UCSD-AML1 (cell line): Measurements from ENCODE around the gene NEDD4L.

Experiments used
- DNase-seq: peaks from one replicate; lab custom pipeline; 2025; ENCODE audit not compliant: unreplicated experiment; lab: John Stamatoyannopoulos, UW

NEDD4L gene

DNA sequence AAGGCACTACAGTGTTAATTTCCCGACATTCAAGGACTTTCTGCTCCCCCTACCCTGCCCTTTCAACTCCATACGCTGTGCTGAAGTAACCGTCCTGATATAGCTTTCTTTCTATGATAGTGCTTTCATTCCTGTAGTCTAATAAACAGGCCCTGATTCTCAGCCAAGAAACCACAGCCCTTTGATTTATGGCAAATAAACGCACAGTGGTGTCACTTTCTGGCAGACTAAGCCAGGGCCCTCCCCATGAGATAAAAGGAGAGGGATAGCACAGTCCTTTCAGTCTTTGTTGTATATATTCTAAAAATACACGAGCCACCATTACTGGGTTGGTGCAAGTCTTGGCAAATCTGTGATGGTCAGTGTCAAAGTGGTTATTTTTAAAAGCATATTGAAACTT lies 293.7 kb downstream of the NEDD4L start:
- DNase-seq = no peak

DNA sequence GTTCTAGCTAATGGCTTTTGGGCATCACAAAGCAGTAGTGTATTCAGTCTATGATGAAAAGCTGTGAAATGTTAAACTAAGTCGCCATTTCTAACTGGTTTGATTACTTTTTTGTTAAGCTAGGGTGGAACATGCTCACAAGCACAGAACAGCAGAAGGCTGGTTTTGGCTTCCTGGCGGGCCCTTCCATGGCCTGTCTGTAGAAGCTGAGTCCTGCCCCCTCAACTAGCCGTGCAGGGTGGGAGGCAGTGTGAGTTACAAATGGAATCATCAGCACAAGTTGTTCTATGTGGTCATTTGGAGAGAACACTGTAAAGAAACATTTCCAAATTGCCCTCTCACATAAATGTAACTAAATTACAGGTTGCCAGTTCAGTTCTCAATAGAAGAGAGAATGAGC lies 294.1 kb downstream of the NEDD4L start:
- DNase-seq = no peak

DNA sequence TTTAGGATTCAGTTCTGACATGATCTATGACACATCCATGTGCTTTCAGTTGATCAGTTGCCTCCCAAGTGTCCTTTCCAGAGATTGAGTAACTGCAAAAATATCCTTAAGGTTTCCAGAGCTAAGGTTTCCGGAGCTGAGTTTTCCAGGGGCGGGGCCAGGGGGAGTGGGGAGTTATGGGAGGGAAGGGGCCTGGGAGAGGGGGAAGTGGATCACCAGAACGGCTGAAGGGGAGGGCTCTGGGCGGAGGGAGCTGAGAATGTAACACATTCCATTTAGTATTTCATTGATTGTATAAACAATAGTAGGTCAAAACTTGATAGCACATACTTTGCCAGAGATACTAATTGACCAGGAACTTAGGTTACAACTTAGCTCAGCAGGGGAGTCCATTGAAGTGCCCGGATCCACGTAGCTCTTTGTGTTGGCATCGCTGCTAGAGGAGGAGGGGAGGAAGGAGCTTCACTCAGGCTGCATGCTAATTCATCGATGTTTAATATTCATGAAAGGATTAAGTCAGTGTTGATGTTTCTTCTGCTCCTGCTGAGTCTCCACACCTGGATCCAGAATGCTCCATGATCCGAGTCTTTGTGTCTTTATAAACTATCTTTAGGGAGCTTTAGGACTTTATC lies 295.1 kb downstream of the NEDD4L start:
- no peak for DNase-seq

DNA sequence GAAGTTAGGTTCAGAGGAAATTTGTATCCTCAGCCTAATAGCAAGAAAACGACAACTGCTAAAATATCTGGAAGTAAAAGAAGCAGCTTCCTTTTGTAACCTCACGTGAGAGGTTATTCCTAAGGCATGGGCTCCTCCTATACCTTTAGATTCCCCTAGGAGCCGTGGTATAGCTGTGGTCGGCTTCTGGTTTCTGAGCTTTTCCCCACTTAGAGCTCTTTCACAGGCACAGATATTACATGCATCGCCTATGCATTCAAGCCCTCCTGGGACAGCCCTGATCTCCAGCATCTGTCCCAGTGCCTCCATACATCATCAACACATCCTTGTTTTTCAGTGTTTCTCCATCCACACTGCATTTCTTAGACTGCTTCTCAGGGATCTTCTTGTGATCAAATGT lies 295.9 kb downstream of the NEDD4L start:
- no peak for DNase-seq

DNA sequence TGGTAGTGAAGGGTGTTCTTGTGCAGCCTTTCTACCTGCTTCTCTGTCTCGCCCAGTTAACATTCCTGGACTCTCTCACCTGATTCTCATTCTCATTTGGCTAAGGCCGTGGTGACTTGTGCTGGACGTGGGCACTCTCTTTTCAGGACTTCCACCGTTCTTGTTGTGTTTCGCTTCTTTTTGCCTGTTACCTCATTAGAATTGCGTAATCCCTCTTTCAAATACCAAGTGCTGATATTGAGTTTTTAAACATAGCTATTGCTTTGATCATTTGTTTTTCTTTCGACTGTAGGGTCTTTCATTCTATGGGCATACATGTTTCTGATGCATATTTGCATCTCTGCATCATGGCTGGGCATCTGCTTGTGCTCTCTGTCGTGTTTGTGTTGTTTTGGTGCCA lies 297.9 kb downstream of the NEDD4L start:
- no peak for DNase-seq

DNA sequence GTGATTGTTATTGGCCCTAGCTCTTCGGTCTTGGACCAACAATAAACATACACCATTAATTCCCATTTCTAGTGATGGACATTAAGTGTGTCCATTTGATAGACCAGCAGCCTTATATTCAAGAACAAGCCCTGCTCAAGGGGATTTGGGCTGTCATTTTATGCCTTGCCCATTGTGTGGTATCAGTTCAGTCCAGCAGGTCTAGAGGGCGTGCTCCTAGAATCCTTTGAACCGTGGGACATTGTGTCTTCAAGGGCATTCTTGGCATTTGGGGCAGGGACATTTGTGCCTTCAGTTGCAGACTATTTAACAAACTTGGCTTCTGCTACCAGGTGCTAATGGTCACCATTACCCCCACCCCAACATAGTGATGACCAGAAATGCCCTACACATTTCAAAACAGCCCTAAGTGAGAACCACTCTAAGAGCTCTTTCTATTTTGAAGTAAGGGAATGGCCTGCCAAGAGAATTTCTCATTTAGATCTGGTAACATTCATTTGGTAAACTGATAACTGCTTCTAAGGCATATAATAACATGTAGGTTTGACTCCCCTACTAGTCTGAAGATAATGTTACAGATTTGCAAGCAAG lies 300.1 kb downstream of the NEDD4L start:
- DNase-seq = no peak

DNA sequence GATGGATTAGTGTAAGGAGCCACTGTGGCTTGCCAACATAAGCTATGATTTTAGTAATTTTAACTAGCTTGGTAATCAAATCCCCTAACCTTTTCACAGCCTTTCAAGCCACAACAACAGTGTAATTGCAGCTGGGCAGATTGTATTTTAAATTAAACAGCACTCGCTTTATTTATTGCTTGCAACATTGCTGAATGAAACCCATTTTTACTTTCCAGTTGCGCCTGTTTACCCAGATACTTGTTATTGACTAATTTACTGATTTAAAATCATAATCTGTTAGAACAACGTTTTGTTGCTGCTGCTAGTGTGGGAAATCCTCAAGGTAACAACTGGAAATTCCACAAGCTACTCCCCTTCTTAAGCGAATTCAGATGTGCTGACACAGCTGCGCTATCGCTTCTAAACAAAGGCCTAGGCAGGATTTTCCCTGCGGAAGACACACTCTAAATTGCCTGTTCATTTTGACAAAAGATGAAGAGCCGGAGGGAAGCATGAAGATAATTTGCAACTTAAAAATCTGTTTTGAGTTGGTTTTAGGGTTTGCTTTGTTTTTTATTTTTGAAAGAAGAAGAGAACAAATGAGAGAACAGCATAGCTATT lies 300.9 kb downstream of the NEDD4L start:
- no peak for DNase-seq

DNA sequence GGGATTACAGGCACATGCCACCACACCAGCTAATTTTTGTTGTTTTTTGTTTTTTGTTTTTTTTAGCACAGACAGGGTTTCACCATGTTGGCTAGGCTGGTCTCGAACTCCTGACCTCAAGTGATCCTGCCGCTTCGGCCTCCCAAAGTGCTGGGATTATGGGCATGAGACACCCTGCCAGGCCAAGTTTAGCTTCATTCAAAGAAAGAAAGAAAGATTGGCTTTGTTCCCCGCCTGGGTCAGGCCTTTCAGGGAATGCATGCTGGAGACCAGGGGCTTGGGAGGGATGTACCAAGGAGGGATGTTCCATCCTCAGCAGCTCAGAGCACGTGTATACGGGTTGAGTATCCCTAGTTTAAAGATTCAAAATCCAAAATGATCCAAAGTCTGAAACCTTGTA lies 301.8 kb downstream of the NEDD4L start:
- DNase-seq = no peak

DNA sequence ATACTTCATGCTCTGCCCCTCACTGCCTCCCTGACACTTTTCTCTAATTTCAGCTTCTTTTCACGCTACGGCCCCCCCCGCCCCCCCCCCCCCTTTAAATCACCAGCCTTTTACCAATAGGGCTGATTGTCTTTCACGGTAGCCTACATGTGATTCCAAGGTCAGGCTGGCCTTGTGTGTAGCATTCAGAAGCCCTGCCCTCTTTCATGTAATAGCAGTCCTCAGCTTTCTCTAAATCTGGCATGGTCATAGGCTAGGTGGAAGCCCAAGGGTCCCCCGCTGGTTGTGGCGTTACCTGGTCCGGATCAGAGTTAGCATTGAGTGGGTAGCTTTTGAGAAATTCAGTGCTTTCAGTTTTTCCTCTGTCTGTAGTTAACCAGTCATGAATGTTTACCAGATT lies 303.1 kb downstream of the NEDD4L start:
- no peak for DNase-seq

DNA sequence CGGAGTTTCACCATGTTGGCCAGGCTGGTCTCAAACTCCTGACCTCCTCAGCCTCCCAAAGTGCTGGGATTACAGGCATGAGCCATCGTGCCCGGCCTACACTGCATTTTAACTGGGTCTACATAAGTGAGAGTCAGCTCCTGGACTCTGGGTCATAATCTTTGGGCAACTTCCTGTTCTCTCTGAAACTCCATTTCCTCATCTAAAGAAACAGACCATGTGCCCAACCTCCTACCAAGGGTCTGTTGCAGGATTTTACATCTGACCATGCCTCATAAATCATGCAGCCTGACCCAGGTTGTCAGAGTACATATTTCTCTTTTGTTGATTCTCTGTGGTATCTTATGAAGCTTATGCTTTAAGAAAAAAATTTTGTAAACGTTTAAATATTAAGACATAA lies 304.5 kb downstream of the NEDD4L start:
- no peak for DNase-seq

DNA sequence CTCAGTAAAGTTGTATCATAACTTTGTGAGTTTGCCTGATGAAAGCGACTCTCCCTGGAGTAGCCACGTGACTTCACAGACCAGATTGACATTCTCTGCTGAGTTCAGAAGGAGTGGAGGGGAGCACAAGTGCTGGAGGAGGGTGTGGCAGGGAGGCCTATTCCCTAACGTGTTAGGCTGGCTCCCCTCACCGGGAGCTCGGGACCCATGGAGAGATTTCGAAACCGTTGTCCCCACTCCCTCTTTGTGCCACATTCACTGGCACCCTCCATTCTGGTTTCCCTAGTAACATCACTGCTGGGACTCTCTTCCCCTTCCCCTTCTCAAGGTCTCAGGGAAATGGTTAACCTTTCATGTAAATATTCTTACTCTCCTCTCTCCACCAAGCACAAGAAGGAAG lies 304.9 kb downstream of the NEDD4L start:
- DNase-seq = no peak

DNA sequence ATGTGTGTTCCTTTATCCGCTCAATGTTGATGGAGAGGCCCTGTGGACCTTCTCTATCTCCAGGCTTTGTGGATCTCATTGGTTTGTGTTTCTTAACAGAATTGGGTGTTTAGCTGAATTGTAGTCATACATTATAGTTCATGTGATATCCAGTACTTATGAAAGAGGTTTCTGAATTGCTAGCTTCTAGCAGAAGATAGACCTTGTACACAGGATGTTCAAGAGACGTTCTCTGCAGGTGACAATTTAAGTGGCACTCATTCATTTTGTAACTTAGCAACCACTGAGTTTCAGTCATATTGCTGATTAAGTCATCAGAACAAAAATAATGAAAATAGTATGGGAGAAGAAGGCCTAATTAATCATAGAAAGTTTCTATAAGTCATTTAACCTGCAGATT lies 305.6 kb downstream of the NEDD4L start:
- no peak for DNase-seq

DNA sequence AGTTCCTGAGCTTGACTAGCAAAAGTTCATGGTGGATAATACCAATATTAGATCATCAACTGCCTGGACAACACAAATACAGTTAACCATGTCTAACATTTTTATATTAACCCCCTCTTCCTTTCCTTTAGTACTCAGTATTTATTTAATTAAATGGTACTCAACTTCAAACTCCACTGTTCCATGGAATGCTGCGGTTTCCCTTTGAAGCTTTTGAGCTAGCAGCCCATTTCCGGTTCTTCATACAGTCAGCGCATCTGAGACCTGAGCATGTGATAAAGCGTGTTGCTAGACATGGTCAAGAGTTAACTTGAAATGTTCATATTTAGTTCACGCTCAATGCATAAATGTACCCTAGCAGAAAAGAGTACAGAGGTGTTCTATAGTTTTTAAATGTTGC lies 306.5 kb downstream of the NEDD4L start:
- DNase-seq = no peak

DNA sequence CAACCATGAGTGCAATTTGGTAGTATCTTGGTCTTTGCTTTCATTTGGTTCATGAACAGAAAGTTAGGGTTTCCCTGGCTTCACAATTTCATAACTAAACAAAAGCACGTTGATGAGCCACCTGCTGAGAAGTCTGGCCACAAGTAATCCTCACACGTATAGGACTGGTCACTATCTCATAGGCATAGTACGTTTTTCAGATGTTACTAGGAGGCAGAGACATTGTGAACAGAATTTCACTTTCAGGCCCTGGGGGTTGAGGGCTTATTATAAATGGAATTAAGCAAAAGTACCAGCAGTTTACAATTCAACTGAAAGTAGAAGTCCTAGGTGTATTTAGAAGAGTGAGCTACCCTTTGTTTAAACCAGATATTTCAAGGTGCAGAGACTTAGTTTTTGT lies 307.8 kb downstream of the NEDD4L start:
- no peak for DNase-seq

DNA sequence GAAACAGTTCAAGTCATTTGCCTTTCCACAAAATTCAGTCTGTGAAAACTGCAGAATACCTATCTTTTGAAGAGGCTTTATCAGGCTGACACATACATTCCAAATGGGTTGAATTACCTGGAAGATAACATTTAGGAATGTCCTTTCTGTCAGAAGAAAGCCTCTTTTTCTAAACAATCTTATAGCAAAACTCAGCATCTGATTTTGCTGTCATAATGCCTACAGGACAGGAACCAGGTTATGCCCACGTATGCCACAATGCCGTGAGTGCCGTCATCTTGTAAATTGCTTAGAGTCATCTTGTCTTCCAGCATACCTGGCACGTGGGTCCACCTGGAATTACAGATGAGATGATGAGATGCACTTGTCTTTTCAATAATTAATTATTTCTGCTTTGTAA lies 309.6 kb downstream of the NEDD4L start:
- DNase-seq = no peak

DNA sequence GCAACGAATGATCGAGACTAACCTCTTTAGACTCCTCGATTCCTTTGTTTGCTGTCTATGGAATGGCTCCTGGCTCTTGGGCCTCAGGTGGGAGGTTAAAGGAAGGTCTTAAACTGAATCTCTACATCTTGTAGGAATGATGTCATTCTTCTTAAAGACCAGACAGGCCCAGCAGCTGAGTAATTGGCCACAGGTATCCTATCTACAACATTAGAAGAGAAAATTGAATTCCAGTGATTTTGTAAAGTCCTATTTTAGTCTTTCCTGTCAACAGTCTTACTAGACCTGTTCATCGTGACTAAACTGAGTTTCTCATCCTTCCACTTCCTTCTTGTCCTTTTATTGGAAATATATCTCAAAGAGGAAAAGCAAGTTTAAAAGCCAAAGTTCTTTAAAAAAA lies 310.0 kb downstream of the NEDD4L start:
- no peak for DNase-seq

DNA sequence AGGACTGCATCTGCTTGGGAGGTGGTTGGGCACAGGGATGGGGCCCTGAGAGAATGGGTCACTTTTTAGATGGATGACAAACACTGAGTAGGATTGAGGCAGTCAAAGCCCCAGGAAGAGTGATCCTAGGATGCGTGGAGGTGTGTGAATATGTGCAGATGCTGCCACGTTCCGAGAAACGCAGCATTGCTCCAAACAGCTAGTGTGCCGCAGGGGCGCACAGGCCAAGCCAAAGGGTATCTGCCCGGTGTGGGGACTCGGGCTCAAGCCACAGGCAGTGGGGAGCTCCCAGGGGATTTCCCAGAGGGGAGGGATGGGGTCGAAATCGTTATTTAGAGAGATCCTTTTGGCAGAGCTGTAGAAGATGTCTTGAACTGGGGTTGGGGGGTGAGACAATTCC lies 310.8 kb downstream of the NEDD4L start:
- DNase-seq = no peak

DNA sequence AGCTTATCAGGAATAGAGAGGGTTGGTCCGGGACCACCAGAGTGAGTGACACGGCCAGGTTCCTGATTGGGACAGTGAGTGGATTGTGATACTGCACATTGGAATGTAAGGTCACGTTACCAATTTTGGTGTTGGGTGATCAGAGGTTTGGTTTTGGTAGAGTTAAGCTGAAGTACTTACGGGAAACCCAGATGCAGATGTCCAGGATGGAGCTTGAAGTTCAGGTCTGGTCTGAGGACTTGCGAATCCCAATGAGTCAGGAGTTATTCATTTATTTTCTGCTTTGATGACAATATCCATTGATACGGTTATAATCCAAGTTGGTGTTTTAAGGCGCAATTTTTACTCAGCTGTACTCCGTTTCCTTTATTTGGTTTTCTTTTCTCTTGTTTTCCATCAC lies 311.2 kb downstream of the NEDD4L start:
- no peak for DNase-seq

DNA sequence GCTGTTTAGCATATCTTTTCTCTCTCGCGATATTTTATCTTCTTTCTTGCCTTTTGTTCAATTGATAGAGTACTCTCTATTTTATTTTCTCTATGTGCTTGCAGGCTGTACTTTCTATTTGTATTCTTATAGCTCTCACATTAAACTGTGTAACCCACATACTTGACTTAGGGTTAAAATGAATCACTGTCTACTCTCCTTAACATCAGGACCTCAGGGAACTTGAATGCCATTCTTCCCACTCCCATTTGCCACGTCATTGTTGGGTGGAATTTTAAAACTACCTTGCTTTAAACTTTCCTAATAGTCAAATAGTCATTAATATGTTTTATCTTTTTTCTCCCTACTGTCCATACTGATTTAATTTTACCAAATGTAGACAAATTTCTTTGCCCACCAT lies 315.2 kb downstream of the NEDD4L start:
- DNase-seq = no peak

DNA sequence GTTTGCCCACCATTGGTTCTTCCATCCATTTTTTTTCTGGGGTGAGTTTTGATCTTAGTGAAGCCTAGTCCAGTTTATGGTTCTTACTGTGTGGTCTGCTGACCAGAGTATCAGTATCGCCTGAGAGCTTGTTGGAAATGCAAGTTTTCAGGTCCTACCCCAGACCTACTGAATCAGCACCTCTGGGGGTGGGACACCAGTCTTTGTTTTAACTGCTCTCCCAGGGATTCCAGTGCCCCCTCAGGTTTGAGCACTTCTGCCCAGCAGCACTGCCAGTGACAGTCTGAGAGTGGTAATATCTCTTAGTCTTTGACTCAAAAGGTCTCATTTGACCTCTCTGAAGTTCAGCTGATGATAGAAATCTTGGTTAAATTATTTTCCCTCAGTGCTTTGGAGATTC lies 315.6 kb downstream of the NEDD4L start:
- DNase-seq = no peak

DNA sequence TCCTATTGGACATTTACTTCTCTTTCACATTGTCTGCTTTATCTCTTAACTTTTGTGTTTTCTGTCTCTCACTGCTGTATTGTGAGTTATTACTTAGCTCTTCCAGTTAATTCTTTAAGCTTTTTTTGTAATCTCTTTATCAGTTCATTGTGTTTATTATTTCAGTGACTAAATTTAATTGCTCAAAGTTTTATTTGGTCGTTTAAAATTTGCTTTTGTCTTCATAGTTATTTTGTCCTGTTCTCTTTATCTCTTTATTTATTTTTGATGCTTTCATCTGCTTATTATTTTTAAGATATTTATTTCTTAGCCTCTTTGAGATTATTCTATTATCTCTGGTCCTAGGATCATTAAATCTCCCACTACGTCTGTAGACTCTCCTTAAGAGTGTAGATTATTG lies 316.3 kb downstream of the NEDD4L start:
- DNase-seq = no peak

DNA sequence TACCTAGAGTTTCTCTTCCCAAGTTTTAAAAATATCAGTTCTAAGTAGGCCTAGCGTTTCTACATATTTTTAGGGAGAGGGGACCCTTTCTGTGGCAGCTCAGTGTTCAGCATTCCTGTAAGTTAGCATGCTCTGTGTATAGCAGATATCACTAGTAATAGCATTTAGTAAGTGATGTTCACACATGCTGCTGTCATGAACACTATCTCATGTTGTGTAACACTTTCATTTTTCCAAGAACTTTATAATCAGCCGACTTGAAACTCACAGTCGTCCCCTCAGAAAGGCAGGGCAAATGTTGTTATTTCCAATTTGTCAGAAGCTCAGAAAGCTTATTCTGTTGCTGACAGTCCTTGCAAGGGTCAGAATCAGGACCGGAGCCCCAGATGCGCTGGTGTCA lies 317.2 kb downstream of the NEDD4L start:
- DNase-seq = no peak

DNA sequence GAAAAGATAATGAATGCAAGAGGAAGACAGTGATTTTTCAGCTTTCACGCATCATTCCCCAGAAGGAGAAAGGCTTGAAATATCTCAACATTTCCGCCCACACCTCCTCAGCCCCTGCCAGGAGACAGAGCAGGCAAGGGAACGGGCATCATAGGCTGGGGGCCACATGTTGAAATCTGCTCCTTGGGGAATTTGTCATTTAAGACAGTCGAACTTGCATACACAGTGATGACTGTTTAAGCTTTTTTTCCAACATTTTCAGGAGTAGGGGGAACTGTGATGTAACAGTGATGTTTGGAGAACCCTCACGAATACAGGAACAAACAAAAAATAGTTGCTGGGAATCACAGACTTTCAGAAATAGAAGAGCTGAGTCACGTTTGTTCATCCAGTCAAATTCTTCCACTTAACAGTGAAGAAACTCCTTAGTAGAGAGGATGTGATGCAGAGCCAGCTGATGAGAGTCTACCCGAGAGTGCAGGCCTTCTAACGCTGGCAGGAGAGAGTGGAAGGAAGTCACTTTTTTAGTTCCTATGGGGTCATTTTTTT lies 318.1 kb downstream of the NEDD4L start:
- no peak for DNase-seq
